SIG-M5 treated with dmso at 0.1 percent for 504 hours (cell line): ENCODE measurements around the gene FHL2.

Source experiments
- DNase-seq: peaks from one replicate; lab custom pipeline; 2025; ENCODE audit not compliant: unreplicated experiment; lab: John Stamatoyannopoulos, UW

Gene FHL2

GRCh38 chr2:105422801-105423200 lies 23.9 kb upstream of the FHL2 start:
- no peak for DNase-seq

GRCh38 chr2:105421053-105421452 lies 22.2 kb upstream of the FHL2 start:
- DNase-seq: no peak

GRCh38 chr2:105418522-105418921 lies 19.7 kb upstream of the FHL2 start:
- DNase-seq: no peak

- no peak for DNase-seq
These were observed 19.1 kb upstream of the FHL2 start for GRCh38 chr2:105417857-105418436.

GRCh38 chr2:105416156-105416555 lies 17.3 kb upstream of the FHL2 start:
- no peak for DNase-seq

GRCh38 chr2:105415007-105415406 lies 16.2 kb upstream of the FHL2 start:
- DNase-seq: no peak

GRCh38 chr2:105413206-105413605 lies 14.4 kb upstream of the FHL2 start:
- no peak for DNase-seq

GRCh38 chr2:105412584-105412983 lies 13.7 kb upstream of the FHL2 start:
- no peak for DNase-seq

- no peak for DNase-seq
These were observed 13.0 kb upstream of the FHL2 start for GRCh38 chr2:105411720-105412407.

- DNase-seq: no peak
These were observed 11.7 kb upstream of the FHL2 start for GRCh38 chr2:105410554-105410953.

- DNase-seq: no peak
These were observed 10.9 kb upstream of the FHL2 start for GRCh38 chr2:105409717-105410116.

- no peak for DNase-seq
These were observed 9.3 kb upstream of the FHL2 start for GRCh38 chr2:105407946-105408743.

- no peak for DNase-seq
These were observed 7.4 kb upstream of the FHL2 start for GRCh38 chr2:105406221-105406620.

GRCh38 chr2:105405291-105405690 lies 6.4 kb upstream of the FHL2 start:
- DNase-seq: no peak

- DNase-seq: no peak
These were observed 5.9 kb upstream of the FHL2 start for GRCh38 chr2:105404736-105405135.

GRCh38 chr2:105403783-105404698 lies 5.2 kb upstream of the FHL2 start:
- DNase-seq: no peak

GRCh38 chr2:105403241-105403782 lies 4.5 kb upstream of the FHL2 start:
- DNase-seq: no peak

GRCh38 chr2:105402809-105403208 lies 4.0 kb upstream of the FHL2 start:
- no peak for DNase-seq

GRCh38 chr2:105401867-105402266 lies 3.0 kb upstream of the FHL2 start:
- DNase-seq: no peak

GRCh38 chr2:105400138-105400540 lies 1.3 kb upstream of the FHL2 start:
- DNase-seq: no peak
